ENCODE data around the gene LRMDA.

The LRMDA gene

DNA sequence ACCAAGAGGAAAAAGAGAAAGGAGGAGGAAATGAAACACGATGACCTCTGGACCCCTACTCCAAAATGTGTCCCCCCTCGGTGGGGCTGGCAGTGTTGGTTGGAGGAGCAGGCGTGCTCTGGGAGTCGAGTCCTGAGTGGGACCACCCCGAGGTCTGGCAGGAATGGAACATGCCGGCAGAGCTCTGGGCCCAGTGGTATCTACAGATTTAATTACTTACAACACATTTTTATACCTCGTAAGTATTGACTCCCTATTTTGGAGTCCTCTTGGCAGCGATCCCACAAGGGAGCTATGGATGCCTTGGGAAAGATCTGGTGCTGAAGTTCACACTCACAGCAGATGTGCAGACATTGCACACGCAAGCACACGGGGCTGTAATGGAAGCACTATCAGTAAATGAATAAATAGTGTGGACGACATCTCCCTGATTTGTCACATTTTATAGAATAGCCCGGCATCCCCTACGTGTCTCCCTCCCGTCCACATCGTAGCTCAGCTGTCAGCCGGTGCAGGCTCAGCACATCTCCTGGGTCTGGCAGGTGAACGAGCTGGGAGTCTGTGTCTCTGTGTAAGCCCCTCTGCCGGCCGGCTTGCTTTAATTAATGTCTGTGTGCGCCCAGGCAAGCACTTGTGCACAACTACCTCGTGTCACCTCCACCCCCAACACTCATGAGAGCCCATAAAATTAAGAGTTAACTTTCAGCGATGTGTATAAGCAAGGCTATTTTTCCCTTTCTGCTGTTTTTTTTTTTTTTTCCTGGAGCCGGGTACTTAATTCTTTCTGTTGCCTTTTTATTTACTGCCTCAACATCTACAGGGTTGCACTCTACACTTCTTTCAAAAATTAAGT lies 603.2 kb downstream of the LRMDA start:
- no peaks in the 10 kb centered on the region for H3K36me3 ChIP-seq (ENCODE audit: control insufficient read depth, low read depth, low read length)
- H3K27ac ChIP-seq (ENCODE audit: low read length), result no peak overlapping the region
- no peak overlapping the region for H3K9ac ChIP-seq (ENCODE audit: low read length)
- H3K4me1 ChIP-seq (ENCODE audit: control insufficient read depth, low read depth, low read length), result peaks cover 14% of the 10 kb centered on the region
- H3K4me3 ChIP-seq (ENCODE audit: low read length), result no peak overlapping the region
- H3K9me3 ChIP-seq (ENCODE audit: control insufficient read depth, low read depth, low read length), result peaks cover 4% of the 10 kb centered on the region
- H3K27me3 ChIP-seq (ENCODE audit: control insufficient read depth, insufficient read depth, low read length), result no peaks in the 10 kb centered on the region

DNA sequence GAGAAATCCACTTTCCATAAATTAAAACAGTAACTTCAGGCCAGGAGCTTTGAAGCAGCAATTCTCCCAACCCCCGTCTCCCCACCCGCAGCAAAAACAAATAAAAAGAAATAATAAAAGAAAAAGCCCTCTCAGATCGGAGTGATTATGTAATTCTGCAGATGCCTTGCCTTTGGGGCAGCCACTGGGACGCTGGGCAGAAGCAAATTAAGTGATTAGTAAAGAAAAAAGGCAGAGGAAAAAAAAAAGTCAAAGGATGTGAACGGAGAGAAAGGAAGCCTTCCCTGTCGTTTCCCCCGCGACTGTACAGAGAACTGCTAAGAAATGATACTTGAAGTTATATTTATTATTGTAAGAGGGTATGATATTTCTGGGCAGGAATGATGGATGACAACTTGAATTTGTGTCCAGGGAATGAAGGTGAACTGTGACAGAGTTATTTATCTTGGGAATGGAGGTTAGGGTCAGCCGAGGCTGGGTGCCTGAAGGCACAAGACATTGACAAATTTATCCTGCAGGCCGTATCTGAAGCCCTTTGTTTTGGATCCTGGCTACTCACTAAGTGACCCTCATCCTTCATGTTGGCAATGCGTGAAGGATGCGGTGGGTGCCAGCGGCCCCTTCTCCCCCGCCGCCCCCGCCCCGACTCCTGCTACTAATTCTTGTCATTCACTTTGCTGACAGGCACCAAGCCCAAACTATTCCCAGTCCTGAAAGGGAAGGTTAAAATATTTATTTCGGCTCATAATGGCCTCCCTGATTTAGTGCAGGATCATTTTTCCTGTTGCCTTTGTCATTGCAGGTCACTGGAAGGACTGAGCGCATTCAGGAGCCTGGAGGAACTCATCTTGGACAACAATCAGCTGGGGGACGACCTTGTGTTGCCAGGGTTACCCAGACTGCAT lies 604.0 kb downstream of the LRMDA start:
- Histone ChIP-seq H3K27ac (ENCODE audit: low read length) (no peak overlapping the region), H3K4me3 (ENCODE audit: low read length) (no peak overlapping the region), H3K27me3 (ENCODE audit: control insufficient read depth, insufficient read depth, low read length) (no peaks in the 10 kb centered on the region), H3K9me3 (ENCODE audit: control insufficient read depth, low read depth, low read length) (peaks cover 4% of the 10 kb centered on the region), H3K36me3 (ENCODE audit: control insufficient read depth, low read depth, low read length) (no peaks in the 10 kb centered on the region), H3K4me1 (ENCODE audit: control insufficient read depth, low read depth, low read length) (peaks cover 14% of the 10 kb centered on the region), H3K9ac (ENCODE audit: low read length) (no peak overlapping the region)

DNA sequence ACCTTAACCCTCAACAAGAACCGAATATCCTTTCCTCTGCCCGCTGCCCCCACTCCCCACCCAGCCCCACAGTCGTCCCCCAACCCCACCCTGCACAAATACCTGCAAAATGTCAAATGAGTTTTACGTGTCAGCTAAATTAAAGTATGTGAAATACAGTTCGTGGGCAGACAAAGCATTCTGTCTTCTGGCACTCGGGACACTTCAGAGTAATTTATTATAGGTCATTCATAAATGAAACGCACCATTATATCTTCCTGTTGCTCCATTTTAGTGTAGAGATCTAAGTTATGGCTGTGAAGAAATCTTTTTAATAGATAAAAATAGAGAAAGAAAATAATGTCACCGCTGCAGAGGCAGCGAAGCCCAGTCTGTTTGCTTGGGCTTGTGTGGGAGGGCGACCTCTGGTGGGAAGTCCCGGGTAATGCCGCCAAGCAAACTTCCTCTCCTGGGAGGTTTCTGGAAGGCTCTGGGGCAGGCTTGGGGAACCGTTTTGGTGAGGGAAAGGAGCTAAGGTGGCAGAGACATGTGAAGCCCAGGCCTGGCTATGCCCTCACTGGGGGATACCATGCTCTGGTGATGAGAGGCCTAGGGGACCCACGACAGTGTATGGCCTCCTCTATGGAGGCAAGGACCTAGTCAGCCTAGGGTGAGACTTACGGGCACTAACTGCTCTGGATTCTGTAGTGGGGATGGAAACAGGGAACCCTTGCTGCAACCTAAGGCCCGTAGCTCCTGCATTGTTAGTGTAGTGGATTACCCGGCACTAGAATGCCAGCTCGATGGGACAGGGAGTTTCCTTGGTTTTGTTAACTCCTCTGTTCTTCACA lies 604.9 kb downstream of the LRMDA start:
- Histone ChIP-seq H3K9ac (ENCODE audit: low read length) (no peak overlapping the region), H3K27me3 (ENCODE audit: control insufficient read depth, insufficient read depth, low read length) (no peaks in the 10 kb centered on the region), H3K27ac (ENCODE audit: low read length) (no peak overlapping the region), H3K4me3 (ENCODE audit: low read length) (no peak overlapping the region), H3K36me3 (ENCODE audit: control insufficient read depth, low read depth, low read length) (no peaks in the 10 kb centered on the region), H3K9me3 (ENCODE audit: control insufficient read depth, low read depth, low read length) (peaks cover 4% of the 10 kb centered on the region), H3K4me1 (ENCODE audit: control insufficient read depth, low read depth, low read length) (peaks cover 14% of the 10 kb centered on the region)

DNA sequence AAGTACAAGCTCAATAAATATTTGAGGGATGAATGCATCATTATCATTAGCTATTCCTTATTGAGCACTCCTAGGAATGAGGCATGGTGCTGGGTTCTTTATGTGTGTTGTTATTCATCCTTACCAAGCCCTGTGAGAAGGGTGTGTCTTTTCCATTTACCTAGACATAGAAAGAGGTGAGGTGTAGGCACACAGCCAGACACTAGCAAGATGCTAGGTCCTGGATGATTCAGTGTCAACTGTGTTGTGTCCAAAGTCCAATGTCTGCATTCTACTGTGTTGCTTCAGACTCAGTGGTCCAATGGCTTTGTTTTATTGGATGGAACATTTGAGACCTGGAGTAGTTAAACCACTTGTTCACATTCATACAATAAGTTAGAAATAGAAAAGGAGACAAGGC lies 605.5 kb downstream of the LRMDA start:
- H3K4me3 ChIP-seq (ENCODE audit: low read length), result no peak overlapping the region
- peaks cover 14% of the 10 kb centered on the region for H3K4me1 ChIP-seq (ENCODE audit: control insufficient read depth, low read depth, low read length)
- H3K9ac ChIP-seq (ENCODE audit: low read length), result no peak overlapping the region
- H3K9me3 ChIP-seq (ENCODE audit: control insufficient read depth, low read depth, low read length), result peaks cover 4% of the 10 kb centered on the region
- no peaks in the 10 kb centered on the region for H3K36me3 ChIP-seq (ENCODE audit: control insufficient read depth, low read depth, low read length)
- no peak overlapping the region for H3K27ac ChIP-seq (ENCODE audit: low read length)
- no peaks in the 10 kb centered on the region for H3K27me3 ChIP-seq (ENCODE audit: control insufficient read depth, insufficient read depth, low read length)

DNA sequence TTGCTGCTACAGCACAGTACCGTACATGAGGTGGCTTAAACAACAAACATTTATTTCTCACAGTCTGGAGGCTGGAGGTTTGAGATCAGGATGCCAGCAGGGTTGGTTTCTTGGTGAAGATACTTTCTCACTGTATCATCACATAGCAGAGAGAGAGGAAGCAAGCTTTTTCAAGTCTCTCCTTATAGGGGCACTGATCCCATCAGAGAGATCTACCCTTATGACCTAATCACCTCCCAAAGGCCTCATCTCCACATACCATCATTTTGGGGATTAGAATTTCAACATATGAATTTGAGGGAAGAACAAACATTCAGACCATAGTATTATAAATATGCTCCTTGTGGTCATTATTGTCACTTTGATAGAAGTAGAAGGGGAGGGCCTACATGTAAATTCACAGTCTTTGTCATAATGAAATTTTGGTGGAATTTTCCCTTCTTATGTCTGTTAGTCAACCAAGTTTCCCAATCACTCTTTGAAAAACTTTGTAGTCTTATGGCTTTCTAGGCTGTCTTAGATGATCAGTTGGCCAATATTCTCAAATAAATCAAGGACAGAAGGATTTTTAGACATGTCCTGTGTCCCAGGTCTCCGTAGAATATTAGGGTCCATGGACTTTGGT lies 606.2 kb downstream of the LRMDA start:
- Histone ChIP-seq H3K27ac (ENCODE audit: low read length) (no peak overlapping the region), H3K36me3 (ENCODE audit: control insufficient read depth, low read depth, low read length) (no peaks in the 10 kb centered on the region), H3K9ac (ENCODE audit: low read length) (no peak overlapping the region), H3K9me3 (ENCODE audit: control insufficient read depth, low read depth, low read length) (peaks cover 4% of the 10 kb centered on the region), H3K4me3 (ENCODE audit: low read length) (no peak overlapping the region), H3K4me1 (ENCODE audit: control insufficient read depth, low read depth, low read length) (peaks cover 14% of the 10 kb centered on the region), H3K27me3 (ENCODE audit: control insufficient read depth, insufficient read depth, low read length) (no peaks in the 10 kb centered on the region)

DNA sequence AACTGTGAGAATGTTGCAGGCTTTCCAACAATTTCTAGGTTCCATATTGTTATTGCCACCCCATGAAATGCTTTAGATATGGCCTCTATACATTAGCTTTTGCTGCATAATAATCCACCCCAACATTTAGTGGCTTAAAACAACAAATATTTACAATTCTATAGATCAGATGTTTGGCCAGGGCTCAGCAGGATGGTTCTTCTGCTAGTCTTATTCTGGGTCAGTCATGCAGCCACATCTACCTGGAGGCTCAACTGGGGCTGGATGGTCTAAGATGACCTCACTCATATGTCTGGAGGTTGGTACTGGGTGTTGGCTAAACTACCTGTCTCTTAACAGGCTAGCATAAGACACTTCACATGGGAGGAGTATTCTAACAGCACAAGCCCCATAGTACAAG lies 607.3 kb downstream of the LRMDA start:
- no peak overlapping the region for H3K4me3 ChIP-seq (ENCODE audit: low read length)
- H3K9ac ChIP-seq (ENCODE audit: low read length), result no peak overlapping the region
- H3K4me1 ChIP-seq (ENCODE audit: control insufficient read depth, low read depth, low read length), result peaks cover 14% of the 10 kb centered on the region
- H3K36me3 ChIP-seq (ENCODE audit: control insufficient read depth, low read depth, low read length), result no peaks in the 10 kb centered on the region
- H3K27ac ChIP-seq (ENCODE audit: low read length), result no peak overlapping the region
- H3K9me3 ChIP-seq (ENCODE audit: control insufficient read depth, low read depth, low read length), result peaks cover 4% of the 10 kb centered on the region
- no peaks in the 10 kb centered on the region for H3K27me3 ChIP-seq (ENCODE audit: control insufficient read depth, insufficient read depth, low read length)

DNA sequence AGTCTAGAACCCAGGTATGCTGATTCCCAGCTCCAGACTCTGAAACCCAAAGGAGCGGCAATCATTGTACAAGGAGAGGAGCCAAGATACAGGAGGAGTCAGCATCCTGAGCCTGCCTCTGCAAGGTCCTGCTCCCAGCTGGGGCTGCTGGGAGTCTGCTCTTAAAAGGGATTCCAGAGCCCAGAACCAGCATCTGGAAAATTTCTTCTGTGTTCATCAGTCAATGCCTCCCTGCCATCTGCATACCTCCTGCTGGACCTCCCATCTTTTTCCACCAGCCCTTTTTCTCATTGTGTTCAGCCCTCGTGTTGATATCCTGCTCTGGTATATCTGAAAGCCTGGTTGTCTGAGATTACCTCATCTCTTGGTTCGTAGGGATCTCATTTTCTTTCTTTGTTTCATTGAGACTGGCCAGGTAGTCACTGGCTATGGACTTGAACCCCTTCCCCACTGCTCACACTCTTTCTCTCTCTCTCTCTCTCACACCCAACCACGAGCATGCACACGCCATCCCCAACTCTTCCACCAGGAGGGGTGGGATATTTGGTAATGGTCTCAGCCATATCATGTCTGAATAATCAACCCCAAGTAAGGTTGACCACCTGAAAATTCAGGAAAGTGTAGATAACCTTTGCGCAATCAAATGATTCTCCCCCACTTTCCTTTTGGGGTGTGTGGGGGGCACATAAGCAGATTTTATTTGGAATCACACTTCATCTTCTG lies 608.8 kb downstream of the LRMDA start:
- Histone ChIP-seq H3K4me3 (ENCODE audit: low read length) (no peak overlapping the region), H3K9me3 (ENCODE audit: control insufficient read depth, low read depth, low read length) (peaks cover 4% of the 10 kb centered on the region), H3K9ac (ENCODE audit: low read length) (no peak overlapping the region), H3K27ac (ENCODE audit: low read length) (no peak overlapping the region), H3K4me1 (ENCODE audit: control insufficient read depth, low read depth, low read length) (peaks cover 5% of the 10 kb centered on the region), H3K27me3 (ENCODE audit: control insufficient read depth, insufficient read depth, low read length) (no peaks in the 10 kb centered on the region), H3K36me3 (ENCODE audit: control insufficient read depth, low read depth, low read length) (no peaks in the 10 kb centered on the region)

DNA sequence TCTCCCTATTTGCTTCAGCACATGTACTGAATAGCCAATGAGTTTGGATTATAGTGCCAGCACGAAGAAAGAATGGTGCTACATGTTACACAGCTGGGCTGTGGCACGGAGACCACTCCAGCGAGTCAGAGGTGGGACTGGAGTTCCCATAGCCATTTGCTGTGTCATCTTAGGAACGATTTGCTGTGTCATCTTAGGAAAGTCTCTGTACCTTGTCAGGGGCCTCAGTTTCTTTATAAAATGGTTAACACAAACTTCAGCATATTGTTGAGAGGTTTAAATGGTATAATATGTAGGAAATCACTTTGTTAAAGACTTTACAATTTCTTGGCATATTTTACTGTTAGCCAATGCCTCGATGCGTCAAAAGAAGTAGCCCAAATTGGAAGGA lies 609.4 kb downstream of the LRMDA start:
- no peak overlapping the region for H3K27ac ChIP-seq (ENCODE audit: low read length)
- peaks cover 4% of the 10 kb centered on the region for H3K9me3 ChIP-seq (ENCODE audit: control insufficient read depth, low read depth, low read length)
- H3K27me3 ChIP-seq (ENCODE audit: control insufficient read depth, insufficient read depth, low read length), result no peaks in the 10 kb centered on the region
- H3K36me3 ChIP-seq (ENCODE audit: control insufficient read depth, low read depth, low read length), result no peaks in the 10 kb centered on the region
- H3K4me1 ChIP-seq (ENCODE audit: control insufficient read depth, low read depth, low read length), result no peaks in the 10 kb centered on the region
- no peak overlapping the region for H3K9ac ChIP-seq (ENCODE audit: low read length)
- no peak overlapping the region for H3K4me3 ChIP-seq (ENCODE audit: low read length)

DNA sequence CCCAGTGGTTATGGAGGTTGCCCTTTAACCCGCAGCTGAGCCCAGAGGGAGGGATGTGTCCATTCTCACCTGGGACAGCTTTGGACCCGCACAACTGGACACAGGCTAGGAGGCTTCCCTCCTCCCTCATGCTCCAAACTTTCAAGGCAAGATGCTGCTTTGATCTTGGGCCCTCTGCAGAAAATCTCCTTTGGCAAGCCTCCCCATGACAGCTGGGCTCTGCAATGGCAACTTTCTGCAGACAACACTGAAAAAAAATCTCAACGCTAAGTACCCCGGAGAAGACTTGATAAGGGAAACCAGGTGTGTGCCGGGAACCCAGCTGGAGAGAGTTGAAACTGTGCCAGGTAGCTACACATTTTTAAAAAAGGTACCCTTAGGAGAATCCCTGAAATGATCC lies 610.1 kb downstream of the LRMDA start:
- Histone ChIP-seq H3K9me3 (ENCODE audit: control insufficient read depth, low read depth, low read length) (peaks cover 4% of the 10 kb centered on the region), H3K27me3 (ENCODE audit: control insufficient read depth, insufficient read depth, low read length) (no peaks in the 10 kb centered on the region), H3K27ac (ENCODE audit: low read length) (no peak overlapping the region), H3K9ac (ENCODE audit: low read length) (no peak overlapping the region), H3K36me3 (ENCODE audit: control insufficient read depth, low read depth, low read length) (no peaks in the 10 kb centered on the region), H3K4me3 (ENCODE audit: low read length) (no peak overlapping the region), H3K4me1 (ENCODE audit: control insufficient read depth, low read depth, low read length) (no peaks in the 10 kb centered on the region)

DNA sequence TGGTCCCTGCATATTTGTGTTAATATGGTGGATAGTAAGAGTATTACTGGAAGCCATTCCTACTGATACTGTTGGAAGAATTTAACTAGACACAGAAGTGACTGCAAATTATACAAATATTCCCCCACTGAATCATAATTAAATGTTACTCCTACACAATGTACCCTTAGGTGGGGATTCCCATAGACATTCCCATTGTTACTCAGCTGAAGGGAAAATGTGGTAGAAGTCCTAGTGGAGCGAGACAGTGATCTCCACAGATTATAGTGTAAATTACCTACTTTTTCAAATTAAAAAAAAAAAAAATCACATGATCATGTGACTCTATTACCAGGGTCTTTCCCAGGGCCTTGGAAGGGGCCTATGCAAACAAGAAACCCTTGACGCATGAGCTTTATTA lies 611.8 kb downstream of the LRMDA start:
- peaks cover 4% of the 10 kb centered on the region for H3K9me3 ChIP-seq (ENCODE audit: control insufficient read depth, low read depth, low read length)
- H3K4me3 ChIP-seq (ENCODE audit: low read length), result no peak overlapping the region
- H3K9ac ChIP-seq (ENCODE audit: low read length), result no peak overlapping the region
- no peaks in the 10 kb centered on the region for H3K36me3 ChIP-seq (ENCODE audit: control insufficient read depth, low read depth, low read length)
- no peak overlapping the region for H3K27ac ChIP-seq (ENCODE audit: low read length)
- no peaks in the 10 kb centered on the region for H3K27me3 ChIP-seq (ENCODE audit: control insufficient read depth, insufficient read depth, low read length)
- H3K4me1 ChIP-seq (ENCODE audit: control insufficient read depth, low read depth, low read length), result no peaks in the 10 kb centered on the region
